ENCODE data around the gene NPL.

Gene NPL

GRCh38 chr1:182816863-182817262, 27.3 kb downstream of the NPL start:
- no peak overlapping the region for H3K4me3 ChIP-seq (ENCODE audit: low read length)
- peak; percentile 15 for DNase-seq (ENCODE audit: low read depth)
- no peak for TF ChIP-seq CTCF (IDR thresholded peaks at IDR 0.05; ENCODE audit: insufficient read depth, low read depth, low read length, missing control alignments)

DNA sequence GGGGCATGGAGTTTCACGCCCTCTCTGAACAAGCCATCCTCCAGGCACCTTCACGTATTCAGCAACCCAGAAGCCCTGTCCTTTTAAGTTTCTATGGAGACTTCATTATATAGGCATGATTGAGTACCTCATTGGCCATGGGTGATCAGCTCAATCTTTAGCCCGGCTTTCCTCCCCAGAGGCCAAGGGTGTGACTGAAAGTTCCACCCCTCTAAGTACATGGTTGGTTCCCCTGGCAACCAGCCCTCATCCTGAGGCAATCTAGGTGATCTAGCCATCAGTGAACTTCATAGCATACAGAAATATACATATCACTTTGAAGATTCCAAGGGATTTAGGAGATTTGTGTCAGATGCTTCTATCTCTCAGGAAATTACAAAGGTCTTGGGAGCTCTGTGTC, 28.2 kb downstream of the NPL start:
- no peak for TF ChIP-seq CTCF (IDR thresholded peaks at IDR 0.05; ENCODE audit: insufficient read depth, low read depth, low read length, missing control alignments)
- H3K4me3 ChIP-seq (ENCODE audit: low read length) = no peak overlapping the region
- no peak for DNase-seq (ENCODE audit: low read depth)

- TF ChIP-seq CTCF (IDR thresholded peaks at IDR 0.05; ENCODE audit: insufficient read depth, low read depth, low read length, missing control alignments) = no peak
- H3K4me3 ChIP-seq (ENCODE audit: low read length) = no peak overlapping the region
- no peak for DNase-seq (ENCODE audit: low read depth)
These were observed 33.6 kb downstream of the NPL start for GRCh38 chr1:182823220-182823619.

DNA sequence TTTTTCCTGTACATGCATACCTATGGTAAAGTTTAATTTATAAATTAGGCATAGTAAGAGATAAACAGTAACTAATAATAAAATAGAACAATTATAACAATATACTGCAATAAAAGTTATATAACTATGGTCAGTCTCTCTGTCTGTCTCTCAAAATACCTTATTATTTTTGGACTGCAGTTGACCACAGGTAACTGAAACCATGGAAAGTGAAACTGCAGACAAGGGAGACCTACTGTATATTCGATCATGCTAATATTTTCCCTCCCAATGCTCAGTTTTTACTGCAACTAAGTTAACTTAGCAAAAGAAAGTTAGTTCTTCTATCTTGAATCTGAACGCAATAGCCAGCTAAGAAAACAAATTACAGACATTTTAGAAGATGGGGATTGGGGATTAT, 37.3 kb downstream of the NPL start:
- no peak for TF ChIP-seq CTCF (IDR thresholded peaks at IDR 0.05; ENCODE audit: insufficient read depth, low read depth, low read length, missing control alignments)
- no peak for DNase-seq (ENCODE audit: low read depth)
- H3K4me3 ChIP-seq (ENCODE audit: low read length) = no peak overlapping the region

- DNase-seq (ENCODE audit: low read depth) = no peak
- TF ChIP-seq CTCF (IDR thresholded peaks at IDR 0.05; ENCODE audit: insufficient read depth, low read depth, low read length, missing control alignments) = no peak
- H3K4me3 ChIP-seq (ENCODE audit: low read length) = no peak overlapping the region
These were observed 39.8 kb downstream of the NPL start for GRCh38 chr1:182829285-182829932.

- no peak overlapping the region for H3K4me3 ChIP-seq (ENCODE audit: low read length)
- no peak for TF ChIP-seq CTCF (IDR thresholded peaks at IDR 0.05; ENCODE audit: insufficient read depth, low read depth, low read length, missing control alignments)
- peak; percentile 82 for DNase-seq (ENCODE audit: low read depth)
These were observed 43.7 kb downstream of the NPL start for GRCh38 chr1:182833271-182833670.

DNA sequence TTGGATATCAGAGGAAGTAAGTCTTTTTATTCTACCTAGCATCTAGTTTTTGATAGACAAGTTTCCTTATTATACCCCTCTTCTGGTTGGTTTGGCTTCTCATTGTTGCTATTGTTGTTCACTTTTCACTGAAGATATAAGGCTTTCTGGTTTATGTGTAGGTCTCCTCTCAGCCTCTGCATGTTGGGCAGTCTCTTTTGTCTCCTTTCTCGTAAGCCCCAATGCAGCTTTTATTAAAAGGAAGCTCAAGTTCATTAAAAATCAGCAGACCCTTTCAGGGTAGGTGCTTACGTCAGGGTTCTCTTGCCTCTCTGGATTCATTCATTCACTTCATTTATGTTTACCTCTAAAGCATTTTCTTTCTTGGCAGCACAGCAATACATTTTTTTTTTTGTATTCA, 44.8 kb downstream of the NPL start:
- DNase-seq (ENCODE audit: low read depth) = no peak
- no peak overlapping the region for H3K4me3 ChIP-seq (ENCODE audit: low read length)
- TF ChIP-seq CTCF (IDR thresholded peaks at IDR 0.05; ENCODE audit: insufficient read depth, low read depth, low read length, missing control alignments) = no peak

Measured in epithelial cell of esophagus (primary cell).